HepG2 (cell line): ENCODE data around the gene MYL3. TPM values are rescaled to one million over a fixed set of nuclear protein-coding genes. Genes with fewer than 3 reads are reported as not detected.
A peak's percentile ranks its signal among the peaks of the same experiment; 100 is the strongest.

Experiments used
- ATAC-seq: fragments of 200-7000 bp; cut with Tn5 transposase; 3 replicates; pipeline ENCODE4 v1.9.1; 2020; ENCODE audit warnings: mild to moderate bottlenecking, moderate library complexity
- BruUV-seq: library from RNA; stranded (reverse); fragments of 400-500 nt; replicated peaks from 2 replicates; lab custom pipeline; 2021; lab: Mats Ljungman, UMichigan
- CTCF ChIA-PET: fragments of 300-600 bp; formaldehyde crosslinking; extraction: SDS; loops from one replicate; lab custom pipeline; 2021; ENCODE audit warnings: low total read pairs, inconsistent platforms, low intra/inter-chr PET ratio; lab: Yijun Ruan, JAX
- POLR2A ChIA-PET: fragments of 350-600 bp; sonication (Branson Sonifier 250); formaldehyde crosslinking; loops from one replicate; lab custom pipeline; 2020; ENCODE audit warnings: antibody characterized with exemption, inconsistent platforms; lab: Yijun Ruan, JAX
- DNase-seq: peaks from one replicate; pipeline ENCODE4 v3.0.0-alpha.2; 2015; ENCODE audit warnings: low spot score
- FAIRE-seq: peaks from 3 replicates; lab custom pipeline; 2011; peaks lifted over from hg19 to GRCh38; lab: Jason Lieb, UNC
- H2AFZ ChIP-seq: one replicate; pipeline ENCODE4 v1.6.1; 2011; ENCODE audit warnings: low read length, inconsistent platforms
- H3K27ac ChIP-seq: fragments of 300-600 bp; 3 replicates; pipeline ENCODE4 v1.8.0; 2011; ENCODE audit warnings: mixed run types, mild to moderate bottlenecking, mixed read lengths, low read length, inconsistent platforms; ENCODE audit not compliant: insufficient read depth; ENCODE audit errors: extremely low read length
- H3K27me3 ChIP-seq, 2 experiments: fragments of 200-600 bp in 1 of 2; 2 replicates in 1 of 2; 3 replicates in 1 of 2; pipeline versions ENCODE4 v1.6.0 to v1.8.0; 2011; ENCODE audit warnings: low read length in 2 of 2, mild to moderate bottlenecking in 2 of 2, moderate library complexity in 2 of 2, inconsistent platforms in 1 of 2; ENCODE audit not compliant: insufficient read depth in 2 of 2, control insufficient read depth in 1 of 2
- H3K36me3 ChIP-seq, 2 experiments: fragments of 200-600 bp in 1 of 2; replicated peaks in 1 of 2; 2 replicates in 1 of 2; 3 replicates in 1 of 2; pipeline versions ENCODE4 v1.5.1 to v1.8.0; 2011; ENCODE audit warnings: low read length in 2 of 2, inconsistent platforms in 1 of 2; ENCODE audit not compliant: insufficient read depth in 2 of 2, control insufficient read depth in 1 of 2
- H3K4me1 ChIP-seq: 2 replicates; pipeline ENCODE4 v1.5.1; 2012; ENCODE audit warnings: low read length, inconsistent platforms; ENCODE audit not compliant: insufficient read depth
- H3K4me2 ChIP-seq: 2 replicates; pipeline ENCODE4 v1.6.0; 2011; ENCODE audit warnings: low read depth, low read length, inconsistent platforms
- H3K4me3 ChIP-seq, 3 experiments: fragments of 200-600 bp in 1 of 3; sonication (generic), shearing (Covaris generic) in 1 of 3; replicated peaks in 1 of 3; 2 replicates each; pipeline ENCODE4 v1.5.1; 2011 to 2016; ENCODE audit warnings: low read length in 3 of 3, inconsistent platforms in 2 of 3, low read depth in 2 of 3, mild to moderate bottlenecking in 2 of 3, control low read depth in 1 of 3, mixed read lengths in 1 of 3; ENCODE audit not compliant: insufficient read depth in 1 of 3
- H3K79me2 ChIP-seq: one replicate; pipeline ENCODE4 v1.6.1; 2011; ENCODE audit warnings: low read length, inconsistent platforms; ENCODE audit not compliant: insufficient read depth
- H3K9ac ChIP-seq: 2 replicates; pipeline ENCODE4 v1.6.0; 2011; ENCODE audit warnings: mild to moderate bottlenecking, low read depth, low read length, inconsistent platforms; ENCODE audit not compliant: insufficient read depth
- H3K9me3 ChIP-seq: 2 replicates; pipeline ENCODE4 v1.5.1; 2012; ENCODE audit warnings: mild to moderate bottlenecking, low read length
- H4K20me1 ChIP-seq: 2 replicates; pipeline ENCODE4 v1.6.0; 2011; ENCODE audit warnings: inconsistent platforms, mild to moderate bottlenecking, low read length, moderate library complexity; ENCODE audit not compliant: insufficient read depth
- CENPT ChIP-seq: sonication (generic); formaldehyde crosslinking; IDR thresholded peaks from 2 replicates; pipeline ENCODE4 v1.8.0; 2022; ENCODE audit warnings: low read depth, mild to moderate bottlenecking, moderate library complexity, missing genetic modification reagents
- EZH2 ChIP-seq: conservative IDR thresholded peaks from 2 replicates; pipeline ENCODE4 v1.6.1; 2012; ENCODE audit warnings: mild to moderate bottlenecking, low read depth, low read length, moderate library complexity
- HMGXB3 ChIP-seq: sonication (generic); formaldehyde crosslinking; IDR thresholded peaks from 2 replicates; pipeline ENCODE4 v1.4.0; 2020; ENCODE audit warnings: missing genetic modification reagents, borderline replicate concordance
- SAP130 ChIP-seq: IDR thresholded peaks from 2 replicates; pipeline ENCODE4 v1.6.1; 2016; ENCODE audit warnings: low read depth
- ZBTB44 ChIP-seq: sonication (generic); formaldehyde crosslinking; IDR thresholded peaks from 2 replicates; pipeline ENCODE4 v1.4.0; 2020; ENCODE audit warnings: missing genetic modification reagents
- ZNF317 ChIP-seq: sonication (generic); formaldehyde crosslinking; IDR thresholded peaks from 2 replicates; pipeline ENCODE4 v1.5.0; 2020; ENCODE audit warnings: mild to moderate bottlenecking, missing genetic modification reagents
- ZNF83 ChIP-seq: sonication (generic); formaldehyde crosslinking; IDR thresholded peaks from 2 replicates; pipeline ENCODE4 v1.4.0; 2020; ENCODE audit warnings: missing genetic modification reagents, mild to moderate bottlenecking, borderline replicate concordance
- WGBS: methylation state at CpG from one replicate; pipeline ENCODE4 v1.1.6; 2017; ENCODE audit warnings: low lambda C conversion rate; 5-methylcytosine and 5-hydroxymethylcytosine counted together
- in situ Hi-C: cut with HindIII; loops from 2 replicates; pipeline ENCODE4 v1.10.0; 2017; ENCODE audit warnings: low pct_unique_long_range_greater_than_20kb; ENCODE audit not compliant: extremely low pct_ligation_motif_present
- intact Hi-C: fragments of 100-400 bp; cut with micrococcal nuclease; formaldehyde crosslinking; loops from one replicate; pipeline ENCODE4 v1.10.0; 2022; ENCODE audit not compliant: unreplicated experiment
- polyA plus RNA-seq, 8 experiments: library from polyadenylated mRNA; depleted of rRNA in 3 of 8; stranded (reverse) in 7 of 8; unstranded in 1 of 8; fragments of >200 nt; fragmentation: Illumina TruSeq in 4 of 8; extraction: Trizol in 4 of 8; gene quantifications; 2 replicates each; pipeline versions ENCODE4 v1.2.1 to v1.2.3, GENCODE V29; 2011 to 2016; ENCODE audit warnings: low read depth in 4 of 8, missing spikeins in 1 of 8, mixed read lengths in 1 of 8; ENCODE audit not compliant: insufficient read depth in 1 of 8
- total RNA-seq, 5 experiments: library from RNA; depleted of rRNA; stranded (reverse); fragments of >200 nt; fragmentation: Illumina TruSeq; extraction: Trizol; gene quantifications; 2 replicates each; pipeline ENCODE4 v1.2.3, GENCODE V29; 2016; ENCODE audit warnings: low read depth in 1 of 5

The MYL3 gene
- total and polyA plus RNA-seq, 2 of the 13 experiments (the other 11 are each of a cell fraction or from before 2014, with no cell fraction given): not detected

GRCh38 chr3:46881596-46882376 lies 18.5 kb upstream of the MYL3 start:
- BruUV-seq: no TSS peak
- Histone ChIP-seq H3K27ac (no peak overlapping the region), H3K9me3 (no peaks in the 10 kb centered on the region), H2AFZ (no peak overlapping the region), H4K20me1 (peaks cover 9% of the 10 kb centered on the region; the same call in 1 of the 2 replicates), H3K36me3 (no peaks in the 10 kb centered on the region), H3K4me2 (peak overlapping the region; percentile 71), H3K79me2 (no peaks in the 10 kb centered on the region), H3K27me3 (peaks cover 24 to 79% of the 10 kb centered on the region in 2 experiments), H3K4me1 (peaks cover 31% of the 10 kb centered on the region), H3K4me3 (peak overlapping the region; percentile 45 to 66 (median 47); a peak in 2 of 6 replicates), H3K9ac (no peak overlapping the region)
- 0 out of 2 replicates have a peak, but pooled peaks have one; percentile 14 for TF ChIP-seq EZH2
- no peak for TF ChIP-seq ZBTB44 (CRISPR knock-in tag)
- in situ Hi-C loops (no loop called here), intact Hi-C loops (no loop called here)
- ChIA-PET CTCF (no interaction called here), POLR2A (no interaction called here)
- no peak for FAIRE-seq
- WGBS: 2% methylated on average over 8 of the region's 83 CpGs
- ATAC-seq: no peak
- no peak for DNase-seq

- CTCF ChIA-PET: no interaction called here
- no peak for TF ChIP-seq ZNF83 (CRISPR knock-in tag)
- TF ChIP-seq ZBTB44 (CRISPR knock-in tag): no peak
- TF ChIP-seq CENPT (CRISPR knock-in tag): no peak
- no peak for TF ChIP-seq ZNF317
- TF ChIP-seq HMGXB3 (CRISPR knock-in tag): no peak
- no peak for TF ChIP-seq SAP130 (CRISPR knock-in tag)
Measured at GRCh38 chr3:46880884-46881595, 17.8 kb upstream of the MYL3 start.

More at GRCh38 chr3:46880884-46881595, 17.8 kb upstream of the MYL3 start:
- in situ Hi-C loops (no loop called here), intact Hi-C loops (no loop called here)
- Histone ChIP-seq H3K4me3 (no peak overlapping the region; a peak in 1 of 6 replicates), H3K4me2 (no peak overlapping the region), H3K27ac (no peak overlapping the region), H3K9ac (no peak overlapping the region), H4K20me1 (peaks cover 9% of the 10 kb centered on the region; the same call in 1 of the 2 replicates), H3K9me3 (no peaks in the 10 kb centered on the region), H3K79me2 (no peaks in the 10 kb centered on the region), H3K36me3 (no peaks in the 10 kb centered on the region), H3K4me1 (peaks cover 31% of the 10 kb centered on the region), H3K27me3 (peaks cover 26 to 85% of the 10 kb centered on the region in 2 experiments), H2AFZ (no peak overlapping the region)
- DNase-seq: no peak
- POLR2A ChIA-PET: no interaction called here
- FAIRE-seq: no peak
- no peak for ATAC-seq
- WGBS: 48% methylated on average over 22 of the region's 29 CpGs
- BruUV-seq: no TSS peak
